SK-N-SH (cell line): ENCODE results near the gene FRYL.

Experiments
- EZH2phosphoT487 ChIP-seq: fragments of 200-600 bp; sonication (generic); IDR thresholded peaks from 2 replicates; pipeline ENCODE4 v1.6.1; 2017; ENCODE audit warnings: low read depth, mixed run types, mild to moderate bottlenecking, antibody characterized with exemption, moderate library complexity, borderline replicate concordance
- FOXJ3 ChIP-seq: sonication (generic); formaldehyde crosslinking; IDR thresholded peaks from 2 replicates; pipeline ENCODE4 v1.5.1; 2020; ENCODE audit warnings: mild to moderate bottlenecking, missing genetic modification reagents
- POLR2AphosphoS5 ChIP-seq: IDR thresholded peaks from 2 replicates; pipeline ENCODE4 v1.6.1; 2012; ENCODE audit warnings: low read depth, low read length
- RAD21 ChIP-seq: IDR thresholded peaks from 2 replicates; pipeline ENCODE4 v1.6.1; 2012; ENCODE audit warnings: mild to moderate bottlenecking, low read length
- REST ChIP-seq: IDR thresholded peaks from 2 replicates; pipeline ENCODE4 v1.6.1; 2012; ENCODE audit warnings: mild to moderate bottlenecking, low read depth, low read length, moderate library complexity
- SIN3A ChIP-seq: IDR thresholded peaks from 2 replicates; pipeline ENCODE4 v1.6.1; 2012; ENCODE audit warnings: low read depth, mild to moderate bottlenecking, low read length, moderate library complexity, borderline replicate concordance
- SMC3 ChIP-seq: IDR thresholded peaks from 2 replicates; pipeline ENCODE4 v1.6.1; 2012; ENCODE audit warnings: low read depth, low read length, improper control_type of control experiment
- TCF12 ChIP-seq: IDR thresholded peaks from 2 replicates; pipeline ENCODE4 v1.4.0; 2012
- YY1 ChIP-seq: IDR thresholded peaks from 2 replicates; pipeline ENCODE4 v1.4.0; 2012; ENCODE audit warnings: low read depth, mild to moderate bottlenecking
- TF ChIP-seq, protein P1 (sequence below): fragments of 200-600 bp; sonication (generic); IDR thresholded peaks from 2 replicates; pipeline ENCODE4 v1.6.1; 2017; ENCODE audit warnings: antibody characterized with exemption, mild to moderate bottlenecking, moderate library complexity

DNA sequence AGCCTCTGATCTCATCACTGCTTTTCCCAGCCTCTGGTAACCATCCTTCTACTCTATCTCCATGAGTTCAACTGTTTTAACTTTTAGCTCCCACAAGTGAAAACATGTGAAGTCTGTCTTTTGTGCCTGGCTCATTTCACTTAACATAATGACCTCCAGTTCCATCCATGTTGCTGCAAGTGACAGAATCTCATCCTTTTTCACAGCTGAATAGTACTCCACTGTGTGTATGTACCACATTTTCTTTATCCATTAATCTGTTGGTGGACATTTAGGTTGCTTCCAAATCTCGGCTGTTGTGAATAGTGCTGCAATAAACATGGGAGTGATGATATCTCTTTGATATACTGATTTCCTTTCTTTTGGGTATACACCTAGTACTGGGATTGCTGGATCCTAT is 109.5 kb downstream of the FRYL start:
- TF ChIP-seq, protein P1, sequence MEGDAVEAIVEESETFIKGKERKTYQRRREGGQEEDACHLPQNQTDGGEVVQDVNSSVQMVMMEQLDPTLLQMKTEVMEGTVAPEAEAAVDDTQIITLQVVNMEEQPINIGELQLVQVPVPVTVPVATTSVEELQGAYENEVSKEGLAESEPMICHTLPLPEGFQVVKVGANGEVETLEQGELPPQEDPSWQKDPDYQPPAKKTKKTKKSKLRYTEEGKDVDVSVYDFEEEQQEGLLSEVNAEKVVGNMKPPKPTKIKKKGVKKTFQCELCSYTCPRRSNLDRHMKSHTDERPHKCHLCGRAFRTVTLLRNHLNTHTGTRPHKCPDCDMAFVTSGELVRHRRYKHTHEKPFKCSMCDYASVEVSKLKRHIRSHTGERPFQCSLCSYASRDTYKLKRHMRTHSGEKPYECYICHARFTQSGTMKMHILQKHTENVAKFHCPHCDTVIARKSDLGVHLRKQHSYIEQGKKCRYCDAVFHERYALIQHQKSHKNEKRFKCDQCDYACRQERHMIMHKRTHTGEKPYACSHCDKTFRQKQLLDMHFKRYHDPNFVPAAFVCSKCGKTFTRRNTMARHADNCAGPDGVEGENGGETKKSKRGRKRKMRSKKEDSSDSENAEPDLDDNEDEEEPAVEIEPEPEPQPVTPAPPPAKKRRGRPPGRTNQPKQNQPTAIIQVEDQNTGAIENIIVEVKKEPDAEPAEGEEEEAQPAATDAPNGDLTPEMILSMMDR: no peak
- TF ChIP-seq SIN3A (no peak), REST (no peak), RAD21 (no peak), FOXJ3 (no peak), YY1 (no peak), TCF12 (no peak), POLR2AphosphoS5 (no peak), EZH2phosphoT487 (no peak), SMC3 (no peak)
